ENCODE results near the gene IVNS1ABP. TPM values are rescaled to one million over a fixed set of nuclear protein-coding genes. Genes with fewer than 3 reads are reported as not detected.
A peak's percentile ranks its signal among the peaks of the same experiment; 100 is the strongest.

Gene IVNS1ABP
- total and polyA plus RNA-seq, 12 donors: 26.0 to 132 (median 64.2) TPM

GRCh38 chr1:185348296-185348695 is 31.3 kb upstream of the IVNS1ABP start:
- intact Hi-C loops (cut with DNase I): no loop called here
- Histone ChIP-seq H3K27ac (no peak overlapping the region), H3K36me3 (no peaks in the 10 kb centered on the region), H3K9me3 (no peaks in the 10 kb centered on the region), H3K4me3 (no peak overlapping the region), H3K27me3 (no peaks in the 10 kb centered on the region), H3K4me1 (peaks cover 0 to 15% (median 0%) of the 10 kb centered on the region in 9 donors)
- no peak for DNase-seq
- no peak for ATAC-seq
- TF ChIP-seq CTCF (IDR thresholded peaks at IDR 0.05): no peak
- 91 to 100% methylated on average over 1 of the region's 1 CpG for WGBS, 2 donors

- H3K4me3 ChIP-seq: no peak overlapping the region
- H3K9me3 ChIP-seq: no peaks in the 10 kb centered on the region
- ATAC-seq (peak in 5 of 8 donors; percentile 41 to 78 (median 69)), DNase-seq (no peak)
- intact Hi-C loops (cut with DNase I): no loop called here
- TF ChIP-seq CTCF (IDR thresholded peaks at IDR 0.05): no peak
- no peaks in the 10 kb centered on the region for H3K36me3 ChIP-seq
- 72% methylated on average over 4 of the region's 4 CpGs for WGBS, 2 donors
- H3K4me1 ChIP-seq: peaks cover 0 to 15% (median 0%) of the 10 kb centered on the region in 9 donors
- H3K27ac ChIP-seq: peak overlapping the region in 3 of 10 donors; percentile 19 to 79 (median 20)
- no peaks in the 10 kb centered on the region for H3K27me3 ChIP-seq
These were observed 29.1 kb upstream of the IVNS1ABP start for GRCh38 chr1:185345913-185346720.

GRCh38 chr1:185343306-185343705 is 26.3 kb upstream of the IVNS1ABP start:
- no peaks in the 10 kb centered on the region for H3K9me3 ChIP-seq

GRCh38 chr1:185342672-185343259 is 25.7 kb upstream of the IVNS1ABP start:
- 80 to 88% methylated on average over 3 of the region's 3 CpGs for WGBS, 2 donors
- no peak for TF ChIP-seq CTCF (IDR thresholded peaks at IDR 0.05)
- H3K4me3 ChIP-seq: no peak overlapping the region
- no peak for ATAC-seq
- no peaks in the 10 kb centered on the region for H3K27me3 ChIP-seq
- H3K36me3 ChIP-seq: no peaks in the 10 kb centered on the region
- H3K9me3 ChIP-seq: no peaks in the 10 kb centered on the region
- H3K27ac ChIP-seq: no peak overlapping the region
- intact Hi-C loops (cut with DNase I): no loop called here
- no peak for DNase-seq
- H3K4me1 ChIP-seq: peaks cover 0 to 42% (median 0%) of the 10 kb centered on the region in 9 donors

More at GRCh38 chr1:185343306-185343705, 26.3 kb upstream of the IVNS1ABP start:
- WGBS, 2 donors: 77 to 80% methylated on average over 5 of the region's 5 CpGs
- no peak overlapping the region for H3K27ac ChIP-seq
- H3K4me3 ChIP-seq: no peak overlapping the region
- DNase-seq: no peak
- H3K27me3 ChIP-seq: no peaks in the 10 kb centered on the region
- intact Hi-C loops (cut with DNase I): no loop called here
- no peak for ATAC-seq
- no peak for TF ChIP-seq CTCF (IDR thresholded peaks at IDR 0.05)
- H3K36me3 ChIP-seq: no peaks in the 10 kb centered on the region
- peaks cover 0 to 37% (median 0%) of the 10 kb centered on the region in 9 donors for H3K4me1 ChIP-seq

Data from heart right ventricle (tissue), 16 donors.